Measurements from ENCODE around the gene FNDC5. TPM values are rescaled to one million over a fixed set of nuclear protein-coding genes. Genes with fewer than 3 reads are reported as not detected.

Gene FNDC5
- polyA plus RNA-seq, 1 of the 3 experiments (the other 2 are of a cell fraction) = 0.59 TPM

DNA sequence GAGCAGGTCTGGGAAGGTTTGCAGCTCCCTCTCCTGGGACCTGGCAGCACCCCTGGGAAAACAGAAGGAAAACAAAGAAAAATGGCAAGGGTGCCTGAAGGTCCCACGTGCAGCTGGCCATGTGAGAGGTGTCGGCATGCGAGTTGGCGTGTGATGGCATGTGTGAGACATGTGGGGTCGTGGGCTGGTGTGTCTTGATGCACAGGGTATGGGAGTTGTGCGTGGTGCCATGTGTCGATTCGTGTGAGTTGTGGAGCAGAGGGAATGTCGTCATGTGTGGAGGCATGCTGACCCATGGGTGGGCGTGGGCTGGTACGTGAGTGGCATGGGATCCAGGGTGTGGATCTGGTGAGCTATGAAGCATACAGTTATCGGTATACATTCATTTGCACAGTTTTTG is 16.9 kb upstream of the FNDC5 start:
- no peak overlapping the region for H3K4me3 ChIP-seq (ENCODE audit: low read depth in 2 of 2, low read length in 1 of 2)
- no peak for DNase-seq
- peaks cover 0 to 8% of the 10 kb centered on the region in 2 experiments; a peak in 2 of 4 replicates for H3K4me1 ChIP-seq (ENCODE audit: control insufficient read depth in 1 of 2, insufficient read depth in 2 of 2, low read depth in 1 of 2, low read length in 1 of 2)
- WGBS (ENCODE audit: low lambda C conversion rate) = 53% methylated on average over 12 of the region's 12 CpGs
- no peak overlapping the region for H2AFZ ChIP-seq (ENCODE audit: low read depth)
- H3K9ac ChIP-seq = no peak overlapping the region
- peaks cover 4% of the 10 kb centered on the region for H3F3A ChIP-seq (replicated peaks; ENCODE audit: insufficient read depth)
- no peak for TF ChIP-seq EP300 (IDR thresholded peaks at IDR 0.05; ENCODE audit: borderline replicate concordance in 1 of 2, low read depth in 1 of 2, low read length in 1 of 2)
- no peak for TF ChIP-seq PBX3 (IDR thresholded peaks at IDR 0.05)
- no peak for TF ChIP-seq ZBTB33 (IDR thresholded peaks at IDR 0.05; ENCODE audit: borderline replicate concordance, low read depth)
- TF ChIP-seq RXRA (IDR thresholded peaks at IDR 0.05; ENCODE audit: borderline replicate concordance, low read depth) = no peak
- TF ChIP-seq RCOR1 (IDR thresholded peaks at IDR 0.05; ENCODE audit: low read length) = no peak
- TF ChIP-seq TEAD4 (IDR thresholded peaks at IDR 0.05; ENCODE audit: borderline replicate concordance, insufficient read depth) = no peak
- ChIA-PET POLR2A (interaction anchor here (0.7 kb wide), 1 partner anchor 195 kb away, joined by 3 read pairs; no protein-coding TSS in a partner anchor), CTCF (interaction anchor here (1.8 to 9.0 kb wide), 4 partner anchors 11 to 486 kb away, joined by 4 to 46 read pairs (median 22); partner anchors contain the start of gene FNDC5)
- no peaks in the 10 kb centered on the region for H3K9me2 ChIP-seq
- no peak overlapping the region for H3K4me2 ChIP-seq
- no peak overlapping the region for H3K27ac ChIP-seq (ENCODE audit: low read depth in 2 of 2, low read length in 1 of 2)
- no peaks in the 10 kb centered on the region for H3K9me3 ChIP-seq
- 0 out of 2 replicates have a peak, but pooled peaks cover 4% of the 10 kb centered on the region for H4K20me1 ChIP-seq (ENCODE audit: insufficient read depth)
- H3K36me3 ChIP-seq (replicated peaks in 1 of 2; ENCODE audit: control insufficient read depth in 1 of 2, insufficient read depth in 2 of 2, low read length in 1 of 2) = no peaks in the 10 kb centered on the region
- peaks cover 5% of the 10 kb centered on the region; the same call in 1 of the 2 replicates for H3K27me3 ChIP-seq (ENCODE audit: insufficient read depth)
- H3K79me2 ChIP-seq (ENCODE audit: insufficient read depth) = no peaks in the 10 kb centered on the region

GRCh38 chr1:32886828-32887414 is 16.2 kb upstream of the FNDC5 start:
- no peaks in the 10 kb centered on the region for H3K36me3 ChIP-seq (replicated peaks in 1 of 2; ENCODE audit: control insufficient read depth in 1 of 2, insufficient read depth in 2 of 2, low read length in 1 of 2)
- CTCF ChIA-PET = interaction anchor here (0.9 to 9.0 kb wide), 9 partner anchors 10 to 485 kb away, joined by 3 to 46 read pairs (median 4); partner anchors contain the start of genes AZIN2 and FNDC5
- H3K9ac ChIP-seq = no peak overlapping the region
- no peaks in the 10 kb centered on the region for H3K9me3 ChIP-seq
- H3K4me1 ChIP-seq (ENCODE audit: control insufficient read depth in 1 of 2, insufficient read depth in 2 of 2, low read depth in 1 of 2, low read length in 1 of 2) = peaks cover 0 to 8% of the 10 kb centered on the region in 2 experiments; a peak in 2 of 4 replicates
- peaks cover 5% of the 10 kb centered on the region; the same call in 1 of the 2 replicates for H3K27me3 ChIP-seq (ENCODE audit: insufficient read depth)
- POLR2A ChIA-PET = interaction anchor here (0.7 kb wide), 1 partner anchor 195 kb away, joined by 3 read pairs; no protein-coding TSS in a partner anchor
- H4K20me1 ChIP-seq (ENCODE audit: insufficient read depth) = 0 out of 2 replicates have a peak, but pooled peaks cover 4% of the 10 kb centered on the region
- H3K9me2 ChIP-seq = no peaks in the 10 kb centered on the region
- no peak overlapping the region for H2AFZ ChIP-seq (ENCODE audit: low read depth)
- H3K79me2 ChIP-seq (ENCODE audit: insufficient read depth) = no peaks in the 10 kb centered on the region
- H3K4me3 ChIP-seq (ENCODE audit: low read depth in 2 of 2, low read length in 1 of 2) = no peak overlapping the region; a peak in 1 of 4 replicates
- DNase-seq = no peak
- no peaks in the 10 kb centered on the region for H3F3A ChIP-seq (replicated peaks; ENCODE audit: insufficient read depth)
- no peak overlapping the region for H3K27ac ChIP-seq (ENCODE audit: low read depth in 2 of 2, low read length in 1 of 2)
- 16% methylated on average over 15 of the region's 19 CpGs for WGBS (ENCODE audit: low lambda C conversion rate)
- H3K4me2 ChIP-seq = peak overlapping the region; percentile 67; the same call in 1 of the 2 replicates
- TF ChIP-seq MXI1 (IDR thresholded peaks at IDR 0.05; ENCODE audit: low read depth, low read length) (no peak), ZBTB33 (IDR thresholded peaks at IDR 0.05; ENCODE audit: borderline replicate concordance, low read depth) (no peak), EP300 (IDR thresholded peaks at IDR 0.05; ENCODE audit: borderline replicate concordance in 1 of 2, low read depth in 1 of 2, low read length in 1 of 2) (no peak), JUND (IDR thresholded peaks at IDR 0.05) (no peak), MEF2A (IDR thresholded peaks at IDR 0.05; ENCODE audit: borderline replicate concordance, low read depth) (no peak), RFX5 (IDR thresholded peaks at IDR 0.05; ENCODE audit: low read length) (no peak), TAF1 (IDR thresholded peaks at IDR 0.05; ENCODE audit: borderline replicate concordance, low read depth, low read length) (no peak), NRF1 (IDR thresholded peaks at IDR 0.05; ENCODE audit: low read depth, low read length) (no peak), CHD2 (IDR thresholded peaks at IDR 0.05; ENCODE audit: low read length, partially characterized antibody) (no peak), NFIC (IDR thresholded peaks at IDR 0.05; ENCODE audit: borderline replicate concordance) (no peak), EZH2phosphoT487 (IDR thresholded peaks at IDR 0.05; ENCODE audit: borderline replicate concordance, low read depth) (no peak), USF2 (IDR thresholded peaks at IDR 0.05; ENCODE audit: borderline replicate concordance, low read depth, low read length) (no peak), TEAD4 (IDR thresholded peaks at IDR 0.05; ENCODE audit: borderline replicate concordance, insufficient read depth) (no peak), GABPA (IDR thresholded peaks at IDR 0.05; ENCODE audit: low read depth) (no peak), FOXJ3 (CRISPR knock-in tag; IDR thresholded peaks at IDR 0.05) (no peak), FOXM1 (IDR thresholded peaks at IDR 0.05; ENCODE audit: low read depth) (no peak)

Data from SK-N-SH (cell line).